K562 (cell line): ENCODE data around the gene AHI1. TPM values are rescaled to one million over a fixed set of nuclear protein-coding genes. Genes with fewer than 3 reads are reported as not detected.

ENCODE experiments used
- BDP1 ChIP-seq: IDR thresholded peaks from 3 replicates; pipeline ENCODE4 v1.6.1; 2011; ENCODE audit not compliant: insufficient read length, insufficient read depth
- CBFA2T3 ChIP-seq: fragments of 450-650 bp; IDR thresholded peaks from 2 replicates; pipeline ENCODE4 v1.6.1; 2017
- CHCHD3 ChIP-seq: fragments of 250-450 bp; sonication (Bioruptor Pico); IDR thresholded peaks from 2 replicates; pipeline ENCODE4 v2.1.2; 2022; ENCODE audit warnings: mild to moderate bottlenecking
- FOXP4 ChIP-seq: sonication (generic); formaldehyde crosslinking; IDR thresholded peaks from 2 replicates; pipeline ENCODE4 v1.8.0; 2022; ENCODE audit warnings: mild to moderate bottlenecking, missing genetic modification reagents, borderline replicate concordance
- KHSRP ChIP-seq: fragments of 450-650 bp; IDR thresholded peaks from 2 replicates; pipeline ENCODE4 v1.6.1; 2017
- LEF1 ChIP-seq: fragments of 450-650 bp; IDR thresholded peaks from 2 replicates; pipeline ENCODE4 v1.6.1; 2016; ENCODE audit warnings: mild to moderate bottlenecking
- MEIS2 ChIP-seq: fragments of 450-650 bp; IDR thresholded peaks from 2 replicates; pipeline ENCODE4 v1.6.1; 2014; ENCODE audit warnings: mild to moderate bottlenecking; ENCODE audit not compliant: partially characterized antibody
- MTA2 ChIP-seq: fragments of 450-650 bp; IDR thresholded peaks from 2 replicates; pipeline ENCODE4 v1.6.1; 2016; ENCODE audit warnings: low read depth
- NFIX ChIP-seq: fragments of 250-450 bp; sonication (Bioruptor Pico); IDR thresholded peaks from 2 replicates; pipeline ENCODE4 v1.4.0; 2020; ENCODE audit warnings: low read depth, mild to moderate bottlenecking, moderate library complexity
- PCBP2 ChIP-seq: fragments of 200-400 bp; formaldehyde crosslinking; IDR thresholded peaks from 2 replicates; pipeline ENCODE4 v1.6.1; 2018; ENCODE audit warnings: low read length, low read depth, mild to moderate bottlenecking, moderate library complexity; ENCODE audit not compliant: poor library complexity, severe bottlenecking
- POLR2A ChIP-seq: fragments of 450-650 bp; conservative IDR thresholded peaks from 2 replicates; pipeline ENCODE4 v1.6.1; 2016
- THRB ChIP-seq: fragments of 450-650 bp; formaldehyde crosslinking; conservative IDR thresholded peaks from 2 replicates; pipeline ENCODE4 v1.4.0; 2022; ENCODE audit warnings: mild to moderate bottlenecking, missing genetic modification characterization
- U2AF2 ChIP-seq: fragments of 200-400 bp; formaldehyde crosslinking; optimal IDR thresholded peaks from 2 replicates; pipeline ENCODE3; 2017; ENCODE audit warnings: low read depth, mild to moderate bottlenecking, low read length
- XRCC4 ChIP-seq: IDR thresholded peaks from one replicate; pipeline ENCODE4 v1.6.1; 2011; ENCODE audit not compliant: insufficient read depth, insufficient read length; ENCODE audit errors: extremely low read depth
- ZBTB5 ChIP-seq: fragments of 450-650 bp; IDR thresholded peaks from 2 replicates; pipeline ENCODE4 v1.6.1; 2017; ENCODE audit warnings: antibody characterized with exemption
- ZNF77 ChIP-seq: fragments of 250-450 bp; sonication (Bioruptor Pico); IDR thresholded peaks from 2 replicates; pipeline ENCODE4 v1.5.0; 2020
- polyA plus RNA-seq, 8 experiments: library from polyadenylated mRNA; depleted of rRNA in 4 of 8; stranded (reverse) in 5 of 8; unstranded in 3 of 8; fragments of >200 nt; fragmentation: Nextera tagmentation in 2 of 8; fragmentation: Illumina TruSeq in 1 of 8; extraction: Ambion mirVana in 2 of 8; extraction: Trizol in 1 of 8; gene quantifications; 2 replicates each; pipeline versions ENCODE4 v1.2.1 to v1.2.3, GENCODE V29; 2011 to 2014; ENCODE audit warnings: inconsistent platforms in 1 of 8, missing spikeins in 1 of 8
- total RNA-seq, 7 experiments: library from RNA; depleted of rRNA in 6 of 7; stranded (reverse); fragments of >200 nt in 6 of 7; fragmentation: Illumina TruSeq in 2 of 7; extraction: Trizol in 2 of 7; gene quantifications; 2 replicates each; pipeline versions ENCODE4 v1.2.1 to v1.2.3, GENCODE V29; 2011 to 2021; ENCODE audit warnings: low replicate concordance in 1 of 7
- TF ChIP-seq, protein P1 (sequence below): fragments of 450-650 bp; IDR thresholded peaks from 2 replicates; pipeline ENCODE4 v1.6.1; 2018; ENCODE audit not compliant: partially characterized antibody
- TF ChIP-seq, protein P2 (sequence below): fragments of 200-800 bp; sonication (Bioruptor generic); IDR thresholded peaks from 2 replicates; pipeline ENCODE4 v1.6.1; 2017; ENCODE audit warnings: missing genetic modification characterization, missing compliant biosample characterization

The AHI1 gene
- total and polyA plus RNA-seq, 9 of the 15 experiments (the other 6 are each of a cell fraction or from before 2014, with no cell fraction given) = 24.7 to 54.9 (median 32.2) TPM

- TF ChIP-seq, protein P1, sequence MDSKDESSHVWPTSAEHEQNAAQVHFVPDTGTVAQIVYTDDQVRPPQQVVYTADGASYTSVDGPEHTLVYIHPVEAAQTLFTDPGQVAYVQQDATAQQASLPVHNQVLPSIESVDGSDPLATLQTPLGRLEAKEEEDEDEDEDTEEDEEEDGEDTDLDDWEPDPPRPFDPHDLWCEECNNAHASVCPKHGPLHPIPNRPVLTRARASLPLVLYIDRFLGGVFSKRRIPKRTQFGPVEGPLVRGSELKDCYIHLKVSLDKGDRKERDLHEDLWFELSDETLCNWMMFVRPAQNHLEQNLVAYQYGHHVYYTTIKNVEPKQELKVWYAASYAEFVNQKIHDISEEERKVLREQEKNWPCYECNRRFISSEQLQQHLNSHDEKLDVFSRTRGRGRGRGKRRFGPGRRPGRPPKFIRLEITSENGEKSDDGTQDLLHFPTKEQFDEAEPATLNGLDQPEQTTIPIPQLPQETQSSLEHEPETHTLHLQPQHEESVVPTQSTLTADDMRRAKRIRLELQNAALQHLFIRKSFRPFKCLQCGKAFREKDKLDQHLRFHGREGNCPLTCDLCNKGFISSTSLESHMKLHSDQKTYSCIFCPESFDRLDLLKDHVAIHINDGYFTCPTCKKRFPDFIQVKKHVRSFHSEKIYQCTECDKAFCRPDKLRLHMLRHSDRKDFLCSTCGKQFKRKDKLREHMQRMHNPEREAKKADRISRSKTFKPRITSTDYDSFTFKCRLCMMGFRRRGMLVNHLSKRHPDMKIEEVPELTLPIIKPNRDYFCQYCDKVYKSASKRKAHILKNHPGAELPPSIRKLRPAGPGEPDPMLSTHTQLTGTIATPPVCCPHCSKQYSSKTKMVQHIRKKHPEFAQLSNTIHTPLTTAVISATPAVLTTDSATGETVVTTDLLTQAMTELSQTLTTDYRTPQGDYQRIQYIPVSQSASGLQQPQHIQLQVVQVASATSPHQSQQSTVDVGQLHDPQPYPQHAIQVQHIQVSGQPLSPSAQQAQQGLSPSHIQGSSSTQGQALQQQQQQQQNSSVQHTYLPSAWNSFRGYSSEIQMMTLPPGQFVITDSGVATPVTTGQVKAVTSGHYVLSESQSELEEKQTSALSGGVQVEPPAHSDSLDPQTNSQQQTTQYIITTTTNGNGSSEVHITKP = no peak
- TF ChIP-seq LEF1 (peak; percentile 64), CBFA2T3 (peak; percentile 69), NFIX (CRISPR knock-in tag) (no peak), ZNF77 (CRISPR knock-in tag) (no peak), MEIS2 (peak; percentile 91), ZBTB5 (no peak), CHCHD3 (CRISPR knock-in tag) (no peak), KHSRP (no peak), POLR2A (no peak), FOXP4 (CRISPR knock-in tag) (no peak), U2AF2 (no peak), PCBP2 (no peak), MTA2 (no peak), THRB (CRISPR knock-in tag) (no peak), XRCC4 (no peak), BDP1 (no peak)
- TF ChIP-seq, protein P2, sequence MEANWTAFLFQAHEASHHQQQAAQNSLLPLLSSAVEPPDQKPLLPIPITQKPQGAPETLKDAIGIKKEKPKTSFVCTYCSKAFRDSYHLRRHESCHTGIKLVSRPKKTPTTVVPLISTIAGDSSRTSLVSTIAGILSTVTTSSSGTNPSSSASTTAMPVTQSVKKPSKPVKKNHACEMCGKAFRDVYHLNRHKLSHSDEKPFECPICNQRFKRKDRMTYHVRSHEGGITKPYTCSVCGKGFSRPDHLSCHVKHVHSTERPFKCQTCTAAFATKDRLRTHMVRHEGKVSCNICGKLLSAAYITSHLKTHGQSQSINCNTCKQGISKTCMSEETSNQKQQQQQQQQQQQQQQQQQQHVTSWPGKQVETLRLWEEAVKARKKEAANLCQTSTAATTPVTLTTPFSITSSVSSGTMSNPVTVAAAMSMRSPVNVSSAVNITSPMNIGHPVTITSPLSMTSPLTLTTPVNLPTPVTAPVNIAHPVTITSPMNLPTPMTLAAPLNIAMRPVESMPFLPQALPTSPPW (CRISPR knock-in tag) = no peak
Observed at GRCh38 chr6:135291288-135292076, 206.1 kb downstream of the AHI1 start (continued).
